Measurements from ENCODE around the gene CEL.

GRCh38 chr9:133014696-133015095 lies 47.1 kb upstream of the CEL start:
- TF ChIP-seq EZH2 (IDR thresholded peaks at IDR 0.05) (no peak), POLR2AphosphoS5 (IDR thresholded peaks at IDR 0.05; ENCODE audit: borderline replicate concordance, low read depth, low read length) (no peak), FOXP2 (optimal IDR thresholded peaks at IDR 0.05; ENCODE audit: control extremely low read depth, extremely low read length, insufficient read depth) (no peak)

Data from SK-N-MC (cell line).